HL-60 (cell line): ENCODE data around the gene DHRS13.

ENCODE experiments used
- GABPA ChIP-seq: IDR thresholded peaks from 2 replicates; pipeline ENCODE4 v1.6.1; 2012; ENCODE audit warnings: low read depth
- POLR2AphosphoS5 ChIP-seq: IDR thresholded peaks from 2 replicates; pipeline ENCODE4 v1.6.1; 2012; ENCODE audit warnings: low read depth
- REST ChIP-seq: IDR thresholded peaks from 2 replicates; pipeline ENCODE4 v1.6.1; 2012; ENCODE audit warnings: low read depth; ENCODE audit not compliant: insufficient replicate concordance
- SPI1 ChIP-seq: IDR thresholded peaks from 2 replicates; pipeline ENCODE4 v1.6.1; 2012; ENCODE audit warnings: low read depth, mild to moderate bottlenecking, borderline replicate concordance
- TF ChIP-seq, protein P1 (sequence below): IDR thresholded peaks from one replicate; pipeline ENCODE4 v1.5.1; 2011; ENCODE audit warnings: low read length, control low read depth, inconsistent platforms; ENCODE audit not compliant: insufficient read depth

- TF ChIP-seq, protein P1, sequence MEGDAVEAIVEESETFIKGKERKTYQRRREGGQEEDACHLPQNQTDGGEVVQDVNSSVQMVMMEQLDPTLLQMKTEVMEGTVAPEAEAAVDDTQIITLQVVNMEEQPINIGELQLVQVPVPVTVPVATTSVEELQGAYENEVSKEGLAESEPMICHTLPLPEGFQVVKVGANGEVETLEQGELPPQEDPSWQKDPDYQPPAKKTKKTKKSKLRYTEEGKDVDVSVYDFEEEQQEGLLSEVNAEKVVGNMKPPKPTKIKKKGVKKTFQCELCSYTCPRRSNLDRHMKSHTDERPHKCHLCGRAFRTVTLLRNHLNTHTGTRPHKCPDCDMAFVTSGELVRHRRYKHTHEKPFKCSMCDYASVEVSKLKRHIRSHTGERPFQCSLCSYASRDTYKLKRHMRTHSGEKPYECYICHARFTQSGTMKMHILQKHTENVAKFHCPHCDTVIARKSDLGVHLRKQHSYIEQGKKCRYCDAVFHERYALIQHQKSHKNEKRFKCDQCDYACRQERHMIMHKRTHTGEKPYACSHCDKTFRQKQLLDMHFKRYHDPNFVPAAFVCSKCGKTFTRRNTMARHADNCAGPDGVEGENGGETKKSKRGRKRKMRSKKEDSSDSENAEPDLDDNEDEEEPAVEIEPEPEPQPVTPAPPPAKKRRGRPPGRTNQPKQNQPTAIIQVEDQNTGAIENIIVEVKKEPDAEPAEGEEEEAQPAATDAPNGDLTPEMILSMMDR, result no peak
- TF ChIP-seq GABPA (no peak), REST (no peak), POLR2AphosphoS5 (no peak), SPI1 (no peak)
These were observed 14.0 kb downstream of the DHRS13 start for GRCh38 chr17:28888832-28889231.
